ENCODE measurements around the gene LDLRAD1. TPM values are rescaled to one million over a fixed set of nuclear protein-coding genes. Genes with fewer than 3 reads are reported as not detected.
"Not testable (repeated sequence)": the region's sequence is repeated elsewhere in the genome, so short reads cannot be mapped to it uniquely, and the experiment has no call there.

Gene LDLRAD1
- total RNA-seq, 2 donors from 2014 or later = not detected

- no peak overlapping the region for H3K27ac Mint-ChIP-seq
- DNase-seq (ENCODE audit: low spot score in 2 of 2) = peak in 1 of 2 donors; percentile 21
- no peaks in the 10 kb centered on the region for H3K36me3 Mint-ChIP-seq
- ATAC-seq = no peak
- H3K9me3 Mint-ChIP-seq = no peaks in the 10 kb centered on the region
Observed at GRCh38 chr1:54004481-54005049, 13.4 kb downstream of the LDLRAD1 start.

DNA sequence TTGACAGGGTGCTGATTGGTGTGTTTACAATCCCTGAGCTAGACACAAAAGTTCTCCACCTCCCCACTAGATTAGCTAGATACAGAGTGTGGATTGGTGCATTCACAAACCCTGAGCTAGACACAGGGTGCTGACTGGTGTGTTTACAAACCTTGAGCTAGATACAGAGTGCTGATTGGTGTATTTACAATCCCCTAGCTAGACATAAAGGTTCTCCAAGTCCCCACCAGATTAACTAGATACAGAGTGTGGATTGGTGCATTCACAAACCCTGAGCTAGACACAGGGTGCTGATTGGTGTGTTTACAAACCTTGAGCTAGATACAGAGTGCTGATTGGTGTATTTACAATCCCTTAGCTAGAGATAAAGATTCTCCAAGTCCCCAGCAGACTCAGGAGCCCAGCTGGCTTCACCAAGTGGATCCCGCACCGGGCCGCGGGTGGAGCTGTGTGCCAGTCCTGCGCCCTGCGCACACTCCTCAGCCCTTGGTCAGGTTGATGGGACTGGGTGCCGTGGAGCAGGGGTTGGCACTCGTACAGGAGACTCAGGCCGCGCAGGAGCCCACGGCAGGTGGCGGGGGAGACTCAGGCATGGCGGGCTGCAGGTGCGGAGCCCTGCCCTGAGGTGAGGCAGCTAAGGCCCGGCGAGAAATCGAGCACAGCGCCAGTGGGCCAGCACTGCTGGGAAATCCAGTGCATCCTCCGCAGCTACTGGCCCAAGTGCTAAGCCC lies 14.1 kb downstream of the LDLRAD1 start:
- H3K9me3 Mint-ChIP-seq, ATAC-seq, H3K36me3 Mint-ChIP-seq, H3K27ac Mint-ChIP-seq: not testable (repeated sequence)
- DNase-seq (ENCODE audit: low spot score in 2 of 2) = peak in 1 of 2 donors; percentile 45

- DNase-seq (ENCODE audit: low spot score in 2 of 2) (peak in 1 of 2 donors; percentile 11), ATAC-seq (no peak)
- no peak overlapping the region for H3K27ac Mint-ChIP-seq
- H3K9me3 Mint-ChIP-seq = no peaks in the 10 kb centered on the region
- H3K36me3 Mint-ChIP-seq = no peaks in the 10 kb centered on the region
Observed at GRCh38 chr1:54003249-54003646, 14.7 kb downstream of the LDLRAD1 start.

DNA sequence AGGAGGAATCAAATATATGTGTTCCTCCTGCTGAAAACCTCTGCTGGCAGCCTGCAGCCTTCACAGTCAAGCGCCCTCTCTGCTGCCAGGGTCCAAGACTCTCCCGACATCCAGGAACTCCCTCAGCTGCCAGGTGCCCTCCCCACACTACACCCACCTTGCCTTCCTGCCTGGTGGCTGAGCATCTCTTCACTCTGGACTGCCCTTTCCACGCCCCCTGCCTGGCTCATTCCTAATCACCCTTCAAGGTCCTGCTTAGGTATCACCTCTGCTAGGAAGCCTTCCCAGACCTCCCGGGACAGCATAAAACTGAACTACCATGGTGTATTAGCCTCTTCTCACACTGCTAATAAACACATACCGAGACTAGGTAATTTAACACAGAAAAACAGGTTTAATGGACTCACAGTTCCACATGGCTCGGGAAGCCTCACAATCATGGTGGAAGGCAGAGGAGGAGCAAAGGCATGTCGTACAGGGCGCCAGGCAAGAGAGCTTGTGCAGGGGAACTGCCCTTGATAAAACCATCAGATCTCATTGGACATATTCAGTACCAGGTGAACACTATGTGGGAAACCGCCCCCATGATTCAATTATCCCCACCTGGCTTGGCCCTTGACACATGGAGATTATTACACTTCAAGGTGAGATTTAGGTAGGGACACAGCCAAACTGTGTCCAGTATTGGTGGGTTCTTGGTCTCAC lies 15.3 kb downstream of the LDLRAD1 start:
- DNase-seq (ENCODE audit: low spot score in 2 of 2) (peak in 1 of 2 donors; percentile 14), ATAC-seq (no peak)
- Mint-ChIP-seq H3K9me3 (no peaks in the 10 kb centered on the region), H3K27ac (no peak overlapping the region), H3K36me3 (no peaks in the 10 kb centered on the region)

- DNase-seq (ENCODE audit: low spot score in 2 of 2) (no peak), ATAC-seq (no peak)
- Mint-ChIP-seq H3K9me3 (no peaks in the 10 kb centered on the region), H3K27ac (no peak overlapping the region), H3K36me3 (no peaks in the 10 kb centered on the region)
Observed at GRCh38 chr1:54001591-54001990, 16.4 kb downstream of the LDLRAD1 start.

DNA sequence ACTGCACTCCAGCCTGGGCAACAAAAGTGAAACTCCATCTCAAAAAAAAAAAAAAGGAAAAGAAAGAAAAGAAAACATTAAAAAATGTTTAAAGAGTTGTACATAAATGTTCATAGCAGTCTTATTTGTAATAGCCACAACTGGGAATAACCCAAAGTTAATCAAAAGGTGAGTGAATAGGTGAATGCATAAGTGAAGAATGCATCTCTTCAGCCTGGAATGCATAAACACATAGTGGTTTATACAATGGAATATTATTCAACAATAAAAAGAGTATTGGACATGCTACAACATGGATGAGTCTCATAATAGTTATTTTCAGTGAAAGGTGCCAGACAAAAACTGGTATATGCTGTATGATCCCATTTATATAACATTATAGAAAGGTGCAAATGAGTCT lies 18.1 kb downstream of the LDLRAD1 start:
- no peak for DNase-seq (ENCODE audit: low spot score in 2 of 2)
- H3K36me3 Mint-ChIP-seq = no peaks in the 10 kb centered on the region
- no peak for ATAC-seq
- H3K9me3 Mint-ChIP-seq = no peaks in the 10 kb centered on the region
- no peak overlapping the region for H3K27ac Mint-ChIP-seq

GRCh38 chr1:53998223-53998622 lies 19.8 kb downstream of the LDLRAD1 start:
- H3K36me3 Mint-ChIP-seq = no peaks in the 10 kb centered on the region

DNA sequence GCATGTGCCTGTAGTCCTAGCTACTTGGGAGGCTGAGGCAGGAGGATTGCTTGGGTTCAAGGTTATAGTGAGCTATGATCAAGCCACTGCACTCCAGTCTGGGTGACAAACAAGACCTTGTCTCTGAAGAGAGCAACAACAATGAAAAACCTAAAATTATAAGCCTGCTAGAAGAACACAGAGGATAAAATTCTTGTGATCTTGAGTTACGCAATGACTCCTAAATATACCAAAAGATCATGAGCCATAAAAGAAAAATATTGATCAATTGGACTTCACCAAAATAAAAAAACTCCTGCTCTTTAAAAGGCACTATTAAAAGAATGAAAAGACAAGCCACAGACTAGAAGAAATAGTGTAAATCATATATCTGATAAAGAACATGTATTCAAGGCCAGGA lies 22.3 kb downstream of the LDLRAD1 start:
- Mint-ChIP-seq H3K27ac (no peak overlapping the region), H3K36me3 (no peaks in the 10 kb centered on the region), H3K9me3 (no peaks in the 10 kb centered on the region)
- ATAC-seq (no peak), DNase-seq (ENCODE audit: low spot score in 2 of 2) (no peak)

More at GRCh38 chr1:53998223-53998622, 19.8 kb downstream of the LDLRAD1 start:
- Mint-ChIP-seq H3K27ac (no peak overlapping the region), H3K9me3 (no peaks in the 10 kb centered on the region)
- no peak for ATAC-seq
- peak in 1 of 2 donors; percentile 26 for DNase-seq (ENCODE audit: low spot score in 2 of 2)

DNA sequence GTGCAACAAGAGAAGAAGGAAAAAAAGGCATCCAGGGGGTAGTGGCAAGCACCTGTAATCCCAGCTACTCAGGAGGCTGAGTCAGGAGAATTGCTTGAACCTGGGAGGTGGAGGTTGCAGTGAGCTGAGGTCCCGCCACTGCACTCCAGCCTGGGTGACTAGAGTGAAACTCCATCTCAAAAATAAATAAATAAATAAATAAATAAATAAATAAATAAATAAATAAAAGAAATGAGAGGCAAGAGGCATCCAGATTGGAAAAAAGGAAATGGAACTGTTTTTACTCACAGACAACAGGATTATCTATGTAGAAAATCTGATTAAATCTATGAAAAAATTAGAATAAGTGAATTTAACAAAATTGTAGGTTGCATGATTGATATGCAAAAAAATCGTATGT lies 23.5 kb downstream of the LDLRAD1 start:
- not testable (repeated sequence) for DNase-seq (ENCODE audit: low spot score in 2 of 2); ATAC-seq; H3K27ac Mint-ChIP-seq; H3K36me3 Mint-ChIP-seq; H3K9me3 Mint-ChIP-seq

DNA sequence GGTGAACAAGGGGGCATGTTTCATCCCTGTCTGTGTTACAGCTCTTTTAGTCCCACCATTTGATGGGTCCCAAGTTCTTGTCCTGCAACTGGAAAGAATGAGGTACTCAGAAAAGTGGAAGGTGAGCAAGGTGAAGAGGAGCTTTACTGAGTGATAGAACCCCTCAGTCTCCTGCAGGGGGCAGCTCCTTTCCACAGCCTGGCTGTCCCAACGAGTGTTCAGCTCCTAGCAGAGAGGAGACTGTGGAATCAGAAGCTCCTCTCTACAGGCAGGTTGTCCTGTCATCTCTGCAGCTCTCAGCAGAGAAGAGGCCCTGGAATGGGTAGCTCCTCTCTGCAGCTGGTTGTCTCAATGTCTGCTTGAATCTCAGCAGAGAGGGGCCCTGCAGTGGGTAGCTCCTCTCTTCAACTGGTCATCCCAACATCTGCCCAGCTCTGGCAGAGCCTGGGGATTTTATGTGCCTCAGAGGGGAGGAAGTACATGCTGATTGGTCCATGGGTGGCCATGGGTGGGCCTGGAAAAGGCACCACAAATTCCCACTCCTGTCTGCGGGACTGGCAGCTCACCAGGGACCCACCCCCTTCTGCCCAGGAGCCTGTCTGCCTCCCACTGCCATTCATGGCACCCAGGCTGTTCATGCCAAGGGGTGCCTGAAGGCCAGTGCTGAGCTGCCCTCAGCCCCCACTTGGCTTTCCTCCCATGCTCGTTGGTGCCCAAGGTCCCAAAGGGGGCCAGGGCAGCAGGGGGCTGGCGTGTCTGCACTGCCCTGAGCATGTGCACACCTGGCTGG lies 25.7 kb downstream of the LDLRAD1 start:
- Mint-ChIP-seq H3K36me3 (no peaks in the 10 kb centered on the region), H3K9me3 (no peaks in the 10 kb centered on the region), H3K27ac (no peak overlapping the region)
- ATAC-seq (no peak), DNase-seq (ENCODE audit: low spot score in 2 of 2) (no peak)

DNA sequence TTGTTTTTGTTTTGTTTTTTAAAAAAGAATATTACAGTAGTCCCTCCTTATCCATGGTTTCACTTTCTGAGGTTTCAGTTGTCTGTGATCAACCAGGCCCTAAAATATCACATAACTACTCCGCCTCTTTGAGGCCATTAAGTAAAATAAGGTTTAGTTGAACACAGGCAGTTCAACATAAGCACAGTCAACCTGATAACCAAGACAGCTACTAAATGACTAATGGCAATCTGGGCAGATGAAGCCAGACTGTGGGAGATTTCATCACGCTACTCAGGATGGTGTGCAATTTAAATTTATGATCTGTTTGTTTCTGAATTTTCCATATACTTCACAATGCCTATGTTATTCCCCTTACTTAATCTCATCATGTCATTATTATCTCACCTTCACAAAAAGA lies 30.1 kb downstream of the LDLRAD1 start:
- H3K36me3 Mint-ChIP-seq = no peaks in the 10 kb centered on the region
- H3K27ac Mint-ChIP-seq = no peak overlapping the region
- peak; percentile 81 to 95 for ATAC-seq
- DNase-seq (ENCODE audit: low spot score in 2 of 2) = no peak
- no peaks in the 10 kb centered on the region for H3K9me3 Mint-ChIP-seq

GRCh38 chr1:53986458-53986857 lies 31.5 kb downstream of the LDLRAD1 start:
- H3K27ac Mint-ChIP-seq = no peak overlapping the region
- no peak for ATAC-seq
- H3K9me3 Mint-ChIP-seq = no peaks in the 10 kb centered on the region
- H3K36me3 Mint-ChIP-seq = no peaks in the 10 kb centered on the region
- no peak for DNase-seq (ENCODE audit: low spot score in 2 of 2)

- DNase-seq (ENCODE audit: low spot score in 2 of 2) = no peak
- no peak for ATAC-seq
- no peak overlapping the region for H3K27ac Mint-ChIP-seq
- no peaks in the 10 kb centered on the region for H3K9me3 Mint-ChIP-seq
- no peaks in the 10 kb centered on the region for H3K36me3 Mint-ChIP-seq
Observed at GRCh38 chr1:53984726-53985125, 33.3 kb downstream of the LDLRAD1 start.

GRCh38 chr1:53982763-53983104 lies 35.3 kb downstream of the LDLRAD1 start:
- H3K27ac Mint-ChIP-seq = no peak overlapping the region
- H3K36me3 Mint-ChIP-seq = no peaks in the 10 kb centered on the region
- H3K9me3 Mint-ChIP-seq = no peaks in the 10 kb centered on the region
- ATAC-seq (no peak), DNase-seq (ENCODE audit: low spot score in 2 of 2) (no peak)

- no peak for DNase-seq (ENCODE audit: low spot score in 2 of 2)
- Mint-ChIP-seq H3K36me3 (no peaks in the 10 kb centered on the region), H3K9me3 (no peaks in the 10 kb centered on the region), H3K27ac (no peak overlapping the region)
- ATAC-seq = no peak
Observed at GRCh38 chr1:53982034-53982762, 35.8 kb downstream of the LDLRAD1 start.

DNA sequence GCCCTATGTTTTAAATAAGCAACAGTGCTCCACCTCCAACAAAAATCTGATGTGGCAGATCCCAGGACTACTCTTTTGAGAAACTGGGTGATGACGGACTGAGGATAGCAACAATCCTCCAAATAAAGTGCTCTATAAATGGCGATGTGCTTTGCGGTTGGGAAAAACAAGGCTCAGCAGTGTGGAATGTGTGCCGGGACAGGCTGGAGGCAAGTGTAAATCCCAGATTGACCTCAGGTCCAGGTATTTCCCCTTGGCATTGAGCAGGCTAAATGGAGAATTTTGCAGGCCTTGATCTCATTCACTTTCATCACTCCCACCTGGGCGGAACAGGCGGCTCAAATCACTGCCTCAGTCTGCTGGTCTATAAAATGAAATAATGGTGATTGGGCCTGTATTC lies 36.8 kb downstream of the LDLRAD1 start:
- H3K36me3 Mint-ChIP-seq = no peaks in the 10 kb centered on the region
- DNase-seq (ENCODE audit: low spot score in 2 of 2) = no peak
- H3K9me3 Mint-ChIP-seq = no peaks in the 10 kb centered on the region
- no peak for ATAC-seq
- H3K27ac Mint-ChIP-seq = no peak overlapping the region

All from activated naive CD4-positive, alpha-beta T cell treated with anti-CD3 and anti-CD28 coated beads, Interleukin-2, amount 50 U/mL, for 72 hours (primary cell).